OCI-M2 (cell line): ENCODE data around the gene PRKCZ.

Experiments
- DNase-seq: peaks from one replicate; lab custom pipeline; 2025; ENCODE audit not compliant: unreplicated experiment; lab: John Stamatoyannopoulos, UW

Gene PRKCZ

GRCh38 chr1:2061065-2061778 lies 11.0 kb downstream of the PRKCZ start:
- no peak for DNase-seq

- DNase-seq = no peak
Observed at GRCh38 chr1:2065699-2066098, 15.5 kb downstream of the PRKCZ start.

GRCh38 chr1:2067393-2067792 lies 17.2 kb downstream of the PRKCZ start:
- DNase-seq = no peak

GRCh38 chr1:2067981-2068380 lies 17.8 kb downstream of the PRKCZ start:
- no peak for DNase-seq

- DNase-seq = no peak
Observed at GRCh38 chr1:2068951-2069350, 18.7 kb downstream of the PRKCZ start.

GRCh38 chr1:2070016-2070415 lies 19.8 kb downstream of the PRKCZ start:
- no peak for DNase-seq

GRCh38 chr1:2070800-2071530 lies 20.8 kb downstream of the PRKCZ start:
- DNase-seq = no peak

GRCh38 chr1:2072109-2072806 lies 22.0 kb downstream of the PRKCZ start:
- no peak for DNase-seq

- DNase-seq = no peak
Observed at GRCh38 chr1:2072891-2073290, 22.7 kb downstream of the PRKCZ start.

GRCh38 chr1:2073382-2074230 lies 23.4 kb downstream of the PRKCZ start:
- DNase-seq = no peak

- DNase-seq = no peak
Observed at GRCh38 chr1:2074396-2074795, 24.2 kb downstream of the PRKCZ start.

- no peak for DNase-seq
Observed at GRCh38 chr1:2074944-2075740, 24.9 kb downstream of the PRKCZ start.

GRCh38 chr1:2076826-2077225 lies 26.6 kb downstream of the PRKCZ start:
- no peak for DNase-seq

- no peak for DNase-seq
Observed at GRCh38 chr1:2078170-2078569, 28.0 kb downstream of the PRKCZ start.

- DNase-seq = no peak
Observed at GRCh38 chr1:2079396-2080085, 29.3 kb downstream of the PRKCZ start.

GRCh38 chr1:2080140-2080539 lies 29.9 kb downstream of the PRKCZ start:
- no peak for DNase-seq

GRCh38 chr1:2080884-2081283 lies 30.7 kb downstream of the PRKCZ start:
- DNase-seq = no peak

GRCh38 chr1:2081326-2081885 lies 31.2 kb downstream of the PRKCZ start:
- DNase-seq = no peak

- no peak for DNase-seq
Observed at GRCh38 chr1:2082064-2082463, 31.9 kb downstream of the PRKCZ start.
